ENCODE data around the gene SKOR2.

GRCh38 chr18:47265197-47265596 is 13.7 kb upstream of the SKOR2 start:
- no peak for TF ChIP-seq CTCF (IDR thresholded peaks at IDR 0.05)
- TF ChIP-seq POLR2A (IDR thresholded peaks at IDR 0.05) = no peak

All from right lobe of liver (tissue), 4 donors.